GM12878 (cell line): Measurements from ENCODE around the gene HVCN1. TPM values are rescaled to one million over a fixed set of nuclear protein-coding genes. Genes with fewer than 3 reads are reported as not detected.
A peak's percentile ranks its signal among the peaks of the same experiment; 100 is the strongest.

ENCODE experiments used
- ATAC-seq: fragments of 200-7000 bp; cut with Tn5 transposase; 3 replicates; pipeline ENCODE4 v1.9.1; 2020; ENCODE audit warnings: mild to moderate bottlenecking, moderate library complexity
- BruUV-seq: library from RNA; stranded (reverse); fragments of 400-500 nt; replicated peaks from 2 replicates; lab custom pipeline; 2021; lab: Mats Ljungman, UMichigan
- CTCF ChIA-PET: fragments of 300-600 bp; sonication (Branson Sonifier 250); formaldehyde crosslinking; extraction: SDS; loops from one replicate; lab custom pipeline; 2021; ENCODE audit warnings: inconsistent platforms; lab: Yijun Ruan, JAX
- POLR2A ChIA-PET: fragments of 350-600 bp; formaldehyde crosslinking; extraction: SDS; loops from one replicate; lab custom pipeline; 2021; ENCODE audit warnings: inconsistent platforms; lab: Charles Lee
- RAD21 ChIA-PET: fragments of 300-600 bp; sonication (Branson Sonifier 250); formaldehyde crosslinking; loops from one replicate; lab custom pipeline; 2023; ENCODE audit warnings: antibody characterized with exemption; ENCODE audit not compliant: unreplicated experiment; lab: Charles Lee
- SMC1A ChIA-PET: fragments of 300-600 bp; sonication (Branson Sonifier 250); formaldehyde crosslinking; loops from one replicate; lab custom pipeline; 2023; ENCODE audit not compliant: unreplicated experiment, uncharacterized antibody; lab: Charles Lee
- DNase-seq: peaks from one replicate; pipeline ENCODE4 v3.0.0-alpha.2; 2011; ENCODE audit warnings: low read depth, low spot score
- FAIRE-seq: peaks from 3 replicates; lab custom pipeline; 2011; peaks lifted over from hg19 to GRCh38; lab: Jason Lieb, UNC
- H2AFZ ChIP-seq: 2 replicates; pipeline ENCODE4 v1.6.0; 2011; ENCODE audit warnings: low read depth, low read length, control low read depth; ENCODE audit not compliant: control insufficient read depth
- H3K27ac ChIP-seq: 2 replicates; pipeline ENCODE4 v1.5.1; 2011; ENCODE audit warnings: control low read depth; ENCODE audit not compliant: control insufficient read depth, insufficient read depth
- H3K27me3 ChIP-seq, 2 experiments: replicated peaks in 1 of 2; 2 replicates each; pipeline versions ENCODE4 v1.6.0 to v1.6.1; 2011; ENCODE audit warnings: low read length in 1 of 2; ENCODE audit not compliant: control insufficient read depth in 2 of 2, insufficient read depth in 2 of 2
- H3K36me3 ChIP-seq, 2 experiments: 2 replicates each; pipeline ENCODE4 v1.5.1; 2011; ENCODE audit warnings: low read length in 1 of 2; ENCODE audit not compliant: control insufficient read depth in 2 of 2, insufficient read depth in 2 of 2
- H3K4me1 ChIP-seq: 2 replicates; pipeline ENCODE4 v1.6.1; 2011; ENCODE audit warnings: mild to moderate bottlenecking, low read length, moderate library complexity, mixed read lengths; ENCODE audit not compliant: control insufficient read depth, insufficient read depth
- H3K4me2 ChIP-seq: 2 replicates; pipeline ENCODE4 v1.6.0; 2011; ENCODE audit warnings: control low read depth; ENCODE audit not compliant: control insufficient read depth, insufficient read depth
- H3K4me3 ChIP-seq: fragments of 200-600 bp; sonication (generic); 2 replicates; pipeline ENCODE4 v1.5.1; 2016
- H3K79me2 ChIP-seq: 2 replicates; pipeline ENCODE4 v1.6.0; 2011; ENCODE audit warnings: low read length; ENCODE audit not compliant: control insufficient read depth, insufficient read depth
- H3K9ac ChIP-seq: 2 replicates; pipeline ENCODE4 v1.8.0; 2011; ENCODE audit warnings: low read length, control low read depth, mixed read lengths; ENCODE audit not compliant: control insufficient read depth, insufficient read depth
- H3K9me3 ChIP-seq: replicated peaks from 3 replicates; pipeline ENCODE4 v1.5.1; 2011; ENCODE audit warnings: mild to moderate bottlenecking, low read length; ENCODE audit not compliant: control insufficient read depth, insufficient read depth
- H4K20me1 ChIP-seq: 2 replicates; pipeline ENCODE4 v1.6.0; 2011; ENCODE audit not compliant: control insufficient read depth, insufficient read depth
- ASH2L ChIP-seq: fragments of 300-600, 200-600 bp; sonication (generic); IDR thresholded peaks from 2 replicates; pipeline ENCODE4 v1.6.1; 2017; ENCODE audit warnings: low read depth, mild to moderate bottlenecking, borderline replicate concordance
- EZH2 ChIP-seq: IDR thresholded peaks from 2 replicates; pipeline ENCODE4 v1.6.1; 2012; ENCODE audit warnings: low read depth, mild to moderate bottlenecking, control low read depth, inconsistent platforms, low read length, borderline replicate concordance; ENCODE audit not compliant: control insufficient read depth
- FOS ChIP-seq: IDR thresholded peaks from 3 replicates; pipeline ENCODE4 v1.6.1; 2011; ENCODE audit warnings: borderline replicate concordance; ENCODE audit not compliant: insufficient read length; ENCODE audit errors: extremely low read depth
- HDAC2 ChIP-seq: fragments of 200-600 bp; sonication (generic); IDR thresholded peaks from 2 replicates; pipeline ENCODE4 v1.6.1; 2017
- HDAC6 ChIP-seq: fragments of 200-600 bp; sonication (generic); IDR thresholded peaks from one replicate; pipeline ENCODE4 v1.8.0; 2017; ENCODE audit warnings: antibody characterized with exemption; ENCODE audit not compliant: unreplicated experiment
- IRF4 ChIP-seq: IDR thresholded peaks from 2 replicates; pipeline ENCODE4 v1.6.1; 2011; ENCODE audit warnings: low read depth, low read length
- JUND ChIP-seq: IDR thresholded peaks from 2 replicates; pipeline ENCODE4 v1.6.1; 2012; ENCODE audit warnings: low read depth, mild to moderate bottlenecking, low read length, improper control_type of control experiment, moderate library complexity
- RAD51 ChIP-seq: fragments of 450-650 bp; IDR thresholded peaks from 2 replicates; pipeline ENCODE4 v1.6.1; 2016; ENCODE audit warnings: moderate library complexity, mild to moderate bottlenecking, inconsistent platforms
- RB1 ChIP-seq: fragments of 450-650 bp; formaldehyde crosslinking; IDR thresholded peaks from 2 replicates; pipeline ENCODE4 v1.6.1; 2017; ENCODE audit warnings: mild to moderate bottlenecking, borderline replicate concordance
- RBBP5 ChIP-seq: fragments of 200-600 bp; sonication (generic); conservative IDR thresholded peaks from 2 replicates; pipeline ENCODE4 v1.6.1; 2016
- RFX5 ChIP-seq: IDR thresholded peaks from 2 replicates; pipeline ENCODE4 v1.6.1; 2011; ENCODE audit warnings: low read depth, low read length, improper control_type of control experiment
- WRNIP1 ChIP-seq: IDR thresholded peaks from 2 replicates; pipeline ENCODE4 v1.6.1; 2011; ENCODE audit warnings: low read depth, low read length, improper control_type of control experiment, borderline replicate concordance
- WGBS: methylation state at CpG from one replicate; pipeline ENCODE4 v1.1.6; 2016; ENCODE audit warnings: low lambda C conversion rate; ENCODE audit not compliant: insufficient replicate concordance, insufficient coverage; ENCODE audit errors: missing lambda C conversion rate; 5-methylcytosine and 5-hydroxymethylcytosine counted together
- in situ Hi-C: fragments of 300-500 bp; cut with MboI; formaldehyde crosslinking; loops from 9 replicates; pipeline ENCODE4 v1.14.3; 2018; ENCODE audit warnings: mixed read lengths
- intact Hi-C: fragments of 100-400 bp; cut with micrococcal nuclease; formaldehyde crosslinking; loops from one replicate; pipeline ENCODE4 v1.14.2; 2022; ENCODE audit not compliant: unreplicated experiment
- polyA plus RNA-seq, 11 experiments: library from polyadenylated mRNA; depleted of rRNA in 4 of 11; unstranded in 6 of 11; stranded (reverse) in 5 of 11; fragments of >200 nt; fragmentation: Nextera tagmentation in 4 of 11; fragmentation: Illumina TruSeq in 1 of 11; extraction: Ambion mirVana in 4 of 11; extraction: Trizol in 1 of 11; gene quantifications; 1 replicate in 1 of 11; 2 replicates in 10 of 11; pipeline versions ENCODE4 v1.2.1 to v1.2.3, GENCODE V29; 2011 to 2016; ENCODE audit warnings: inconsistent platforms in 2 of 11, missing spikeins in 2 of 11, low read depth in 1 of 11
- total RNA-seq, 4 experiments: library from RNA; depleted of rRNA in 3 of 4; stranded (reverse); fragments of >200 nt in 3 of 4; fragmentation: Illumina TruSeq in 1 of 4; extraction: Trizol in 1 of 4; gene quantifications; 2 replicates each; pipeline versions ENCODE4 v1.2.1 to v1.2.3, GENCODE V29; 2013 to 2021
- TF ChIP-seq, protein P1 (sequence below): fragments of 450-650 bp; formaldehyde crosslinking; IDR thresholded peaks from 2 replicates; pipeline ENCODE4 v1.4.0; 2022; ENCODE audit warnings: mild to moderate bottlenecking, moderate library complexity
- TF ChIP-seq, protein P2 (sequence below): IDR thresholded peaks from 2 replicates; pipeline ENCODE4 v1.6.1; 2012; ENCODE audit warnings: low read depth, low read length, improper control_type of control experiment
- TF ChIP-seq, protein P3 (sequence below): fragments of 450-650 bp; IDR thresholded peaks from 2 replicates; pipeline ENCODE4 v1.6.1; 2017; ENCODE audit warnings: mild to moderate bottlenecking, low read depth, inconsistent platforms; ENCODE audit not compliant: poor library complexity, severe bottlenecking
- TF ChIP-seq, protein P4 (sequence below): IDR thresholded peaks from 2 replicates; pipeline ENCODE4 v1.6.1; 2012; ENCODE audit warnings: low read depth, low read length, improper control_type of control experiment

HVCN1 gene
- total and polyA plus RNA-seq, 10 of the 15 experiments (the other 5 are each of a cell fraction or from before 2014, with no cell fraction given), result 27.8 to 181 (median 103) TPM

DNA sequence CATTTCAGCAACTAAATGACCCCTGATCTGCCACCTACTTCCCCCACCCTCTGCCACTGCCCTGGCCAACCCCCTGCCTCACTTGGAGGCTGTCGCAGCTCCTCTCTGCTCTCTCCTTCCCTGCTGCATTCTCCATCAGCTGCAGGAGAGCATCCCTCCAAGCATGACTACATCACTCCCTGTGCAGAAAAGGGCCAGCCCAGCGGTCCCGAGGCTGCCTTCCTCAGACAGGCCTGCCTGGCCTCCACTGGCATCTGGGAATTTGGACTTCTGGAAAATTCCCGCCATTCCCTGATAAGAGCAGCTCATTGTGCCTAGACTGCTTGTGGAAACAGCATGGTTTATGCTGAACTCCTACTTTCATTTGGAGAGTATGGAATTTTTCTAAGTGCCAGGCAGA, 12.7 kb downstream of the HVCN1 start (continued):
- TF ChIP-seq EZH2 (no peak), RAD51 (no peak), FOS (no peak), IRF4 (no peak), HDAC2 (no peak), ASH2L (no peak), HDAC6 (no peak)
- TF ChIP-seq, protein P1, sequence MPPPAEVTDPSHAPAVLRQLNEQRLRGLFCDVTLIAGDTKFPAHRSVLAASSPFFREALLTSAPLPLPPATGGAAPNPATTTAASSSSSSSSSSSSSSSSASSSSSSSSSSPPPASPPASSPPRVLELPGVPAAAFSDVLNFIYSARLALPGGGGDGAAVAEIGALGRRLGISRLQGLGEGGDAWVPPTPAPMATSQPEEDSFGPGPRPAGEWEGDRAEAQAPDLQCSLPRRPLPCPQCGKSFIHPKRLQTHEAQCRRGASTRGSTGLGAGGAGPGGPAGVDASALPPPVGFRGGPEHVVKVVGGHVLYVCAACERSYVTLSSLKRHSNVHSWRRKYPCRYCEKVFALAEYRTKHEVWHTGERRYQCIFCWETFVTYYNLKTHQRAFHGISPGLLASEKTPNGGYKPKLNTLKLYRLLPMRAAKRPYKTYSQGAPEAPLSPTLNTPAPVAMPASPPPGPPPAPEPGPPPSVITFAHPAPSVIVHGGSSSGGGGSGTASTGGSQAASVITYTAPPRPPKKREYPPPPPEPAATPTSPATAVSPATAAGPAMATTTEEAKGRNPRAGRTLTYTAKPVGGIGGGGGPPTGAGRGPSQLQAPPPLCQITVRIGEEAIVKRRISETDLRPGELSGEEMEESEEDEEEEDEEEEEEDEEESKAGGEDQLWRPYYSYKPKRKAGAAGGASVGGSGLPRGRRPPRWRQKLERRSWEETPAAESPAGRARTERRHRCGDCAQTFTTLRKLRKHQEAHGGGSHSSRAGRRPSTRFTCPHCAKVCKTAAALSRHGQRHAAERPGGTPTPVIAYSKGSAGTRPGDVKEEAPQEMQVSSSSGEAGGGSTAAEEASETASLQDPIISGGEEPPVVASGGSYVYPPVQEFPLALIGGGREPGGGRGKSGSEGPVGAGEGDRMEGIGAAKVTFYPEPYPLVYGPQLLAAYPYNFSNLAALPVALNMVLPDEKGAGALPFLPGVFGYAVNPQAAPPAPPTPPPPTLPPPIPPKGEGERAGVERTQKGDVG, result no peak

DNA sequence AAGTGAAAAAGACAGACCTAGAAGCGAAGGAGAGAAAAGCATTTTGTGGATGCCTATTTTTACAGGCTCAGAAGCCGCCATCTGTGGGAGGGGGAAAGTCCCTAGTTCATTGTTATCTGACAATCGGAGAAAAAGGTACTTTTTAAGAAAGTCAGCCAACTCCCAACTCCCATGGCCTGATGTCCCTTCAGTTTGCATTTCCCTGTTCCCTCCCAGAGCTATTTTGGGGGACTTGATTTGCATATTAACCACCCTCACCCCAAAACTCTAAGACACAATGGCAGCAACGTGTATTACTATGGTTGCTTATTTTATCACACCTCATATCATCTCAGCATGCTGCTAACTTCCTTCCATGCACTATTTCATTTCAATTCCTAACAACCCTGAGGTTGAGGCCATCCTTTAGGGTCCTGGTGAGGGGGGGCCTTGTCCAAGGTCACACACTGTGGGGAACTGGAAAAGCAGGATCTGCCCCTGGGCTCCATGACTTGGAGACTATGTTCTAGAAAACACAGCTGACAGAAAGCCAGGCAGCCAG, 18.7 kb downstream of the HVCN1 start:
- ChIA-PET SMC1A (interaction anchor here (0.9 to 5.6 kb wide), 9 partner anchors 10 to 65 kb away, joined by 3 to 80 read pairs (median 4); partner anchors contain the start of gene HVCN1), POLR2A (interaction anchor here (0.6 to 9.2 kb wide), 10 partner anchors 8 to 56 kb away, joined by 3 to 80 read pairs (median 6); partner anchors contain the start of genes HVCN1 and TCTN1), CTCF (interaction anchor here (0.8 to 4.6 kb wide), 5 partner anchors 9 to 50 kb away, joined by 3 to 24 read pairs (median 4); no protein-coding TSS in a partner anchor), RAD21 (interaction anchor here (0.6 to 5.3 kb wide), 9 partner anchors 8 to 220 kb away, joined by 3 to 43 read pairs (median 4); partner anchors contain the start of gene ARPC3)
- Histone ChIP-seq H3K79me2 (peaks cover 50% of the 10 kb centered on the region), H3K9ac (peak overlapping the region; percentile 77), H3K27me3 (no peaks in the 10 kb centered on the region), H3K27ac (peak overlapping the region; percentile 99), H4K20me1 (no peaks in the 10 kb centered on the region), H3K4me3 (peak overlapping the region; percentile 82; the same call in 1 of the 2 replicates), H3K4me1 (peaks cover 76% of the 10 kb centered on the region), H3K4me2 (peak overlapping the region; percentile 99), H3K9me3 (peaks cover 8% of the 10 kb centered on the region; the same call in 2 of the 3 replicates), H3K36me3 (peaks cover 9 to 18% of the 10 kb centered on the region in 2 experiments; a peak in 3 of 4 replicates), H2AFZ (no peak overlapping the region)
- FAIRE-seq (peak; percentile 81), ATAC-seq (peak; percentile 63), DNase-seq (peak; percentile 95)
- intact Hi-C loops (loop anchor here (2.0 kb wide), 1 partner anchor 19 kb away; the partner anchor contains the start of gene HVCN1), in situ Hi-C loops (no loop called here)
- no TSS peak for BruUV-seq
- 3% methylated on average over 4 of the region's 4 CpGs for WGBS
- TF ChIP-seq RB1, result no peak
- no peak for TF ChIP-seq RBBP5
- TF ChIP-seq, protein P2, sequence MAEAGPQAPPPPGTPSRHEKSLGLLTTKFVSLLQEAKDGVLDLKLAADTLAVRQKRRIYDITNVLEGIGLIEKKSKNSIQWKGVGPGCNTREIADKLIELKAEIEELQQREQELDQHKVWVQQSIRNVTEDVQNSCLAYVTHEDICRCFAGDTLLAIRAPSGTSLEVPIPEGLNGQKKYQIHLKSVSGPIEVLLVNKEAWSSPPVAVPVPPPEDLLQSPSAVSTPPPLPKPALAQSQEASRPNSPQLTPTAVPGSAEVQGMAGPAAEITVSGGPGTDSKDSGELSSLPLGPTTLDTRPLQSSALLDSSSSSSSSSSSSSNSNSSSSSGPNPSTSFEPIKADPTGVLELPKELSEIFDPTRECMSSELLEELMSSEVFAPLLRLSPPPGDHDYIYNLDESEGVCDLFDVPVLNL, result no peak
- TF ChIP-seq JUND, result 0 out of 2 replicates have a peak, but pooled peaks have one; percentile 13
- TF ChIP-seq, protein P3, sequence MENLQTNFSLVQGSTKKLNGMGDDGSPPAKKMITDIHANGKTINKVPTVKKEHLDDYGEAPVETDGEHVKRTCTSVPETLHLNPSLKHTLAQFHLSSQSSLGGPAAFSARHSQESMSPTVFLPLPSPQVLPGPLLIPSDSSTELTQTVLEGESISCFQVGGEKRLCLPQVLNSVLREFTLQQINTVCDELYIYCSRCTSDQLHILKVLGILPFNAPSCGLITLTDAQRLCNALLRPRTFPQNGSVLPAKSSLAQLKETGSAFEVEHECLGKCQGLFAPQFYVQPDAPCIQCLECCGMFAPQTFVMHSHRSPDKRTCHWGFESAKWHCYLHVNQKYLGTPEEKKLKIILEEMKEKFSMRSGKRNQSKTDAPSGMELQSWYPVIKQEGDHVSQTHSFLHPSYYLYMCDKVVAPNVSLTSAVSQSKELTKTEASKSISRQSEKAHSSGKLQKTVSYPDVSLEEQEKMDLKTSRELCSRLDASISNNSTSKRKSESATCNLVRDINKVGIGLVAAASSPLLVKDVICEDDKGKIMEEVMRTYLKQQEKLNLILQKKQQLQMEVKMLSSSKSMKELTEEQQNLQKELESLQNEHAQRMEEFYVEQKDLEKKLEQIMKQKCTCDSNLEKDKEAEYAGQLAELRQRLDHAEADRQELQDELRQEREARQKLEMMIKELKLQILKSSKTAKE, result peak; percentile 86
- peak; percentile 84; the same call in 1 of the 2 replicates for TF ChIP-seq WRNIP1
- no peak for TF ChIP-seq RFX5
- TF ChIP-seq, protein P4, sequence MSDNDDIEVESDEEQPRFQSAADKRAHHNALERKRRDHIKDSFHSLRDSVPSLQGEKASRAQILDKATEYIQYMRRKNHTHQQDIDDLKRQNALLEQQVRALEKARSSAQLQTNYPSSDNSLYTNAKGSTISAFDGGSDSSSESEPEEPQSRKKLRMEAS, result peak; percentile 88
